Stimulated activated CD8-positive, alpha-beta memory T cell treated with anti-CD3 and anti-CD28 coated beads, Interleukin-12 subunit alpha, Interleukin-12 subunit beta, amount 100 ng/mL, for 24 hours (primary cell): Measurements from ENCODE around the gene PACSIN1.

Experiments
- DNase-seq: peaks from one replicate; pipeline ENCODE4 v3.0.0-alpha.2; 2020; ENCODE audit errors: extremely low read depth

Gene PACSIN1

GRCh38 chr6:34465531-34466241 lies at the start of gene PACSIN1:
Gene PACSIN1 (plus strand): TSS chr6:34466076. CDS start chr6:34526306, 60,230 bp downstream.
- no peak for DNase-seq

GRCh38 chr6:34416877-34417371 lies 49.0 kb upstream of the PACSIN1 start:
- DNase-seq, result no peak

- no peak for DNase-seq
These were observed 47.5 kb upstream of the PACSIN1 start for GRCh38 chr6:34418367-34418766.

GRCh38 chr6:34423254-34423653 lies 42.6 kb upstream of the PACSIN1 start:
- DNase-seq, result no peak

GRCh38 chr6:34424200-34425131 lies 41.4 kb upstream of the PACSIN1 start:
- DNase-seq, result no peak

- no peak for DNase-seq
These were observed 40.8 kb upstream of the PACSIN1 start for GRCh38 chr6:34425132-34425497.

GRCh38 chr6:34425498-34426410 lies 40.1 kb upstream of the PACSIN1 start, which contains the start of gene RPS10:
Gene RPS10 (minus strand): TSS chr6:34426069. CDS start chr6:34425221, 848 bp downstream.
- peak; percentile 73 for DNase-seq

- no peak for DNase-seq
These were observed 30.0 kb upstream of the PACSIN1 start for GRCh38 chr6:34435916-34436315.

GRCh38 chr6:34436803-34437643 lies 28.9 kb upstream of the PACSIN1 start:
- no peak for DNase-seq

GRCh38 chr6:34437644-34437970 lies 28.3 kb upstream of the PACSIN1 start:
- DNase-seq, result no peak

GRCh38 chr6:34438705-34439104 lies 27.2 kb upstream of the PACSIN1 start:
- no peak for DNase-seq

GRCh38 chr6:34439442-34439841 lies 26.4 kb upstream of the PACSIN1 start:
- no peak for DNase-seq

- no peak for DNase-seq
These were observed 24.4 kb upstream of the PACSIN1 start for GRCh38 chr6:34441526-34441925.

- DNase-seq, result no peak
These were observed 20.5 kb upstream of the PACSIN1 start for GRCh38 chr6:34445313-34445860.

GRCh38 chr6:34447386-34447785 lies 18.5 kb upstream of the PACSIN1 start:
- no peak for DNase-seq

GRCh38 chr6:34447910-34448309 lies 18.0 kb upstream of the PACSIN1 start:
- no peak for DNase-seq

GRCh38 chr6:34451192-34451591 lies 14.7 kb upstream of the PACSIN1 start:
- no peak for DNase-seq

GRCh38 chr6:34455831-34456230 lies 10.0 kb upstream of the PACSIN1 start:
- DNase-seq, result no peak

GRCh38 chr6:34457382-34457741 lies 8.5 kb upstream of the PACSIN1 start:
- DNase-seq, result no peak
